ENCODE measurements around the gene CACNA1H.
A peak's percentile ranks its signal among the peaks of the same experiment; 100 is the strongest.
"Not testable (repeated sequence)": the region's sequence is repeated elsewhere in the genome, so short reads cannot be mapped to it uniquely, and the experiment has no call there.

The CACNA1H gene

DNA sequence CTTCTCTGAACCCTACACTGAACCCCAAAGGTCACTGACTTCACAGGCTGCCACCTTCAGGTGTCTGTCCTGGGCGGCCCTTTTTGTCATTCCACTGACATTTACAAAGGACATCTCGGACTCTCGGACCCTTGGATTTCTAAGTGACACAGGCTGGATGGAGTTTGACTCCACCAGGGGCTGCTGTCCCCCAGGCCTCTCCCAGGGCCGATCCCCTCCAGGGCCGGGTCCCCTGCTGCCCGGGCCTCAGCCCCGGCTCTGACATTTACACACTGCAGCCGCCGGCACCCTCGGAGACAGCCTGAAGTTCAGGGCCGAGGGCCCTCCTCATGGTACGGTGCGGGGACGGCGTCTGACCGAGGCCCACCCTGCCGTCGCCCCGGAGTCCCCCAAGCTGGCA lies 24.1 kb downstream of the CACNA1H start:
- Mint-ChIP-seq H3K27ac (no peak overlapping the region), H3K36me3 (ENCODE audit: low read depth) (no peaks in the 10 kb centered on the region), H3K9me3 (no peaks in the 10 kb centered on the region), H3K4me3 (no peak overlapping the region), H3K4me1 (ENCODE audit: low read depth) (no peaks in the 10 kb centered on the region), H3K27me3 (no peaks in the 10 kb centered on the region)
- no peak for DNase-seq

DNA sequence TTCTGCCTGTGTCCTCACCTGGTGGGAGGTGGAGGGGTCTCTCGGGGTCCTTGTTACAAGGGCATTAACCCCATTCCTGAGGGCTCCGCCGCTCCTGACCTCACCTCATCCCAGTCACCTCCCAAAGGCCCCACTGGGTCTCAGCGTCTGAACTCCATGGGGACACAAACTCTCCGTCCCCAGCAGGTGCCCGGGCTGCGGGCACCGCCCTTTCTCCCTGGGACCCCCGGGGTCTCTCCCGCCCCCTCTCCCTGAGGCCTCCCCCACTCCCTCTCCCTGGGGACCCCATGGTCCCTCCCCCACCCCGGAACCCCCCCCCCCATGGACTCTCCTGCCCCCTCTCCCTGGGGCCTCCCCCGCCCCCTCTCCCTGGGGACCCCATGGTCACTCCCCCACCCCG lies 24.8 kb downstream of the CACNA1H start:
- no peaks in the 10 kb centered on the region for H3K9me3 Mint-ChIP-seq
- DNase-seq = no peak
- H3K36me3 Mint-ChIP-seq (ENCODE audit: low read depth) = no peaks in the 10 kb centered on the region
- H3K4me3 Mint-ChIP-seq = no peak overlapping the region
- no peaks in the 10 kb centered on the region for H3K27me3 Mint-ChIP-seq
- no peaks in the 10 kb centered on the region for H3K4me1 Mint-ChIP-seq (ENCODE audit: low read depth)
- H3K27ac Mint-ChIP-seq = no peak overlapping the region

DNA sequence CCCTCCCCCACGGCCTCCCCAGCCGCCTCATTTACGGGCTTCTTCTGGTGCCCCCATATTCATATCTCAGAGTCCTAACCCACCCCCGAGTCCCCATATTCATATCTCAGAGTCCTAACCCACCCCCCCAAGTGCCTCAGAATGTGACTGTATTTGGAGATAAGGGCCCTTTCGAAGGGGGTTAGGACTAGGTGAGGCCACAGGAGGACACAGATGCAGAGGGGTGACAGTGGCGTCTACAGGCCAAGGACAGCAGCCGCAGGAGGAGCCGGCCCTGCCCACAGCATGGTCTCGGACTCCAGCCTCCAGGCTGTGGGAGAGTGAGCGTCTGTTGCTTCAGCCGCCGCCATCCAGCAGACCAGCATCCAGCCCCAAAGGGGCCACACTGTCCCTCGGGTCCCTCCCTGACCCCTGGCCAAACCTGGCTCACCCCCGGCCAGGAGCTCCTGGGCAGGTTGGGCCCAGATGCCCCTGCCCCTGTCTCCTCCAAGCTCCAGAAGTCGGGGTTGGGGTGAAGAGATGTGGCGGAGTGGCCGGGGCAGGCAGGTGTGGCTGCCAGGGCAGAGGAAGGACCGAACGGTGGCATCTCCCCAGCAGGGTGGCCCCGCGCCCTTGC lies 25.5 kb downstream of the CACNA1H start:
- no peaks in the 10 kb centered on the region for H3K27me3 Mint-ChIP-seq

DNA sequence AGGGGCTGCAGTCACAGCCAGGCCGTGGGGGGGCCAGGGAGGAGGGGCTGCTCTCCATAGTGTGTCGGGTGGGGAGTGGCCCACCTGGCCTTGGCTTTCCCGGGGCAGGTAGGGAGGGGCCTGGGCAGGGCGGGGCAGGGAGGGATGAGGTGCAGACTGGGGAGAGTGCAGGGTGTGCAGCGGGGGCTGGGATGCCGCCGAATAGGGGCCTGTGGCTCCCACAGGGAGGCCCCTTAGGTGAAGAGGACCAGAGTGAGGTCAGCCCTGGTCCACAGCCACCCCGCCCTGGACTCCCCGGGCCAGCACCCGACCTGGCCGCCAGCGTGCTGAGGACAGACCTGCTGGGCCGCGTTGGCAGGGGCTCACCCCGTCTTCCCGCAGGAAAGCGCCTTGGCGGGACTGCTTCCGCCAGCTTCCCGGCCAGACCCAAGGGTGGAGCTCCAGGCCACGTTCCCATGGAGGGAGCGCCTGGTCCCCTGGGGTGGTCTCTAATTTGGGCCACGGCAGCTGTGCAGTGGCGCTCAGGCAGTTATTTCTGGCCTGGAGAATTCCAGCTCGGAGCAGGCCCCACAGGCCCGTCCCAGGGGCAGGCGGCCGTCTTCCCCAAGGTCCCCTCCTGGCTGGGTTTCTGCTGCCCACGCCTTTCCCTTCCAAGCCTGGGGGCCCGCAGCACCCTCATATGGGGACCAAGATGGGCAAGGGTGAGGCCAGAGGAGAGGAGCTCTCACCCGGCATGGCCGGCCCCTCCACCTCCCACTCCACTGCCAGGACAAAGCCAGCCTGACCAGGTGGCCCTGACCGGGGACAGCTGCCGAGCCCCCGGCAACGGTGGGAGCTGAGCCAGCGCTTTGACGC lies 27.9 kb downstream of the CACNA1H start:
- no peak for DNase-seq
- Mint-ChIP-seq H3K27ac (no peak overlapping the region), H3K4me3 (no peak overlapping the region), H3K27me3 (peaks cover 2% of the 10 kb centered on the region), H3K36me3 (ENCODE audit: low read depth) (no peaks in the 10 kb centered on the region), H3K4me1 (ENCODE audit: low read depth) (no peaks in the 10 kb centered on the region), H3K9me3 (no peaks in the 10 kb centered on the region)

More for the DNA sequence above, 25.5 kb downstream of the CACNA1H start:
- H3K4me3 Mint-ChIP-seq = no peak overlapping the region
- no peaks in the 10 kb centered on the region for H3K4me1 Mint-ChIP-seq (ENCODE audit: low read depth)
- no peaks in the 10 kb centered on the region for H3K9me3 Mint-ChIP-seq
- no peak for DNase-seq
- no peak overlapping the region for H3K27ac Mint-ChIP-seq
- H3K36me3 Mint-ChIP-seq (ENCODE audit: low read depth) = no peaks in the 10 kb centered on the region

DNA sequence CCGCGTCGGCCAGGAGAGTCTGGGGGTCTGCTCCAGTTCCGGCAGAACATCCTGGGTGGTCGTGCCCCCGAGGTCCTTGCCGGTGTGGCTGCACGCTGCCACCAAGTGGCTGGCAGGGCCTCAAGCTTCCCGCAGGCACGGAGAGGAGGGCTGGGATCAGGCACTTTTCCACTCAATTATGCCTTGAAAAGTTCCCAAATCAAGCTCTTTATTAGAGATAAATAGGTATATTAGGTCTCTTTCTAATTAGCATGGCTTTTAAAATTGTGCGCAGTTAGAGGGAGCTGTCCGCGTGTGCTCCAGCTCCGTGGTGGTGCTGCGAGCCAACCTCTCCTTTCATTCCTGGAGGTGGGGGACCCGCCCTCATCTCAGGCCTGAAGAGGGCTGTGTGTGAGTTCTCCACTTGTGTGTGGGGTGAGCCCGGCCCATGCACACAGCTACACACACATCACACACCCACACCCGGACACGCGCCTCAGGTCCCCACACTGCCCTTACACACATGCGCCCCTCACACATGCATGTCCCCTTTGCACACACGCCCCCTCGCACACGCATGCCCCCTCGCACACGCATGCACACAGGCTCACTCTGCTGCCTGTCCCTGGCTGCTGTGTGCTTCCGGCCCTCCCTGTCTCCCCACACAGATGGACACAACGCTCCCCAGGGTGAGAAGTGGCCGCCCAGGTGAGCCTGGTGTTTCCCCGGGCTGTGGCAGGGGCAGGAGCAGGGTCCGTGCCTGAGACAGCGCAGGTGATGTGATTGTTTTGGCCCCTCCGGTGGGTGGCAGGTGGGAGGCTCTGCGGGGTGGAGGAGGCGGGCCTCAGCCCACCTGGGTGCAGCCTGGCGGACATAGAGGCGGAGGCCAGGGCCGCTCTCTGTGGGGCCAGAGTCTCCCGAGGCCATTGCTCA lies 28.8 kb downstream of the CACNA1H start:
- no peaks in the 10 kb centered on the region for H3K9me3 Mint-ChIP-seq
- H3K4me3 Mint-ChIP-seq = no peak overlapping the region
- no peaks in the 10 kb centered on the region for H3K4me1 Mint-ChIP-seq (ENCODE audit: low read depth)
- no peak overlapping the region for H3K27ac Mint-ChIP-seq
- no peaks in the 10 kb centered on the region for H3K36me3 Mint-ChIP-seq (ENCODE audit: low read depth)
- DNase-seq = no peak
- H3K27me3 Mint-ChIP-seq = peaks cover 2% of the 10 kb centered on the region

DNA sequence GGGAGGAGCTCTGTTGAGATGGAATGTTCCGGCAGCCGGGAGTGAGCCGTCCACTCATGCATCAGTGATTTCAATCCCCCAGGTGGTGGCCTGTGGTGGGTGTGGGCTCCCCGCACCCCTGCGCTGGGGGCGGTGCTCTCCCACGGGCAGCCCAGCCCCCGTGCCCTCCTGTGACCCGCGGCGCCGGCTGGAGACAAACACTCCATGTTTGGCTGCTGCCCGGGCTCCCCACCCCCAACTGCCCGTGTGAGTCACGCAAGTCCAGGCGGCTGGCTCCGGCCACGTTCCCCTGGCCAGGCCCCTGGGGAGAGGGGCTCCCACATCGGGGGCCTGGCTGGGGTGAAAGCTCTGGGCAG lies 29.4 kb downstream of the CACNA1H start:
- Mint-ChIP-seq H3K9me3 (no peaks in the 10 kb centered on the region), H3K27me3 (peaks cover 2% of the 10 kb centered on the region)
- DNase-seq = no peak

DNA sequence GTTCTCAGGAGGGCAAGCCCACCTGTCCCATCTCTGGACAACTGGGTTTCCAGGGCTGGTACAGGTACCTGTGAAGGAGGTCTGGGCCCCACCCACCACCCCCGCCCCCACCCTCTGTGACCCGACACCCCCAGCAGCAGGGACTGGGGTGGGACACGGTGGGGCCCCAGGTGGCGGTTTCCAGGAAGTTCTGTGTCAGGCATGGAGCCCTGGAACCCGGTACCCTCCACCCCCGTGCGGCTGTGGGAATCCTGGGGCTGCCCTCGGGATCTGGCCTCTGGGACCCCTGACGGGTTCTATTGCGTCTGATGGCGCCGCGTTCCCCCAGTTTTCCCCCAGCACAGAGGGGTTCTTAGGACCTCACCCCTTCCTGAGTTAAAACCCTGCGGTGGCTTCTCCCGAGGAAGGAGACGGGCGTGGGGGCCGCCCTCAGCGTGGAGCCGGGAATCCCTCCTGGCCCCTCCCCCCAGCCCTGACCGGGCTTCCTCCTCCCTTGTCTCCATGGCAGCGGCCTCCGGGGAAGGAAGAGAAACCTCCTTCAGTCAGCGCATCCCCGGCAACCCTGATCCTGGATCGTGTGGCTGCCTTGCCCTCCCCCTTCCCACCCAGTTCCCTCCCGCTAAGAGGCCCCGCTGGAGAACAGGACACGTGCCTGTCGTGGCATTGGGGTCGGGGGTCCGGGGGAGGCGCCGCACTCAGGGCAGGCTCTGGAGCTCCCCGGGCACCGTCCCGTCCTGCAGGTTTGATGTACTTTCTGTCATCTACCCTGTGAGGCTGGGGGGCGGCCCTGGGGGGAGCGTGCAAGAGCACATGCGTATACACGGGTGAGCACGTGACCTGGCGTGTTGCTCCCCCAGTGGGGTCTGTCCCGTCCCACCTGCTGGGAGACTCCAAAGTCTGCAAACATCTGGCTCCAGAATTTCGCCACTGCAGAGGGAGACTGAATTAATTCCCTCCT lies 30.3 kb downstream of the CACNA1H start:
- DNase-seq = no peak

More for the DNA sequence above, 29.4 kb downstream of the CACNA1H start:
- Mint-ChIP-seq H3K36me3 (ENCODE audit: low read depth) (no peaks in the 10 kb centered on the region), H3K4me1 (ENCODE audit: low read depth) (no peaks in the 10 kb centered on the region), H3K27ac (no peak overlapping the region), H3K4me3 (no peak overlapping the region)

DNA sequence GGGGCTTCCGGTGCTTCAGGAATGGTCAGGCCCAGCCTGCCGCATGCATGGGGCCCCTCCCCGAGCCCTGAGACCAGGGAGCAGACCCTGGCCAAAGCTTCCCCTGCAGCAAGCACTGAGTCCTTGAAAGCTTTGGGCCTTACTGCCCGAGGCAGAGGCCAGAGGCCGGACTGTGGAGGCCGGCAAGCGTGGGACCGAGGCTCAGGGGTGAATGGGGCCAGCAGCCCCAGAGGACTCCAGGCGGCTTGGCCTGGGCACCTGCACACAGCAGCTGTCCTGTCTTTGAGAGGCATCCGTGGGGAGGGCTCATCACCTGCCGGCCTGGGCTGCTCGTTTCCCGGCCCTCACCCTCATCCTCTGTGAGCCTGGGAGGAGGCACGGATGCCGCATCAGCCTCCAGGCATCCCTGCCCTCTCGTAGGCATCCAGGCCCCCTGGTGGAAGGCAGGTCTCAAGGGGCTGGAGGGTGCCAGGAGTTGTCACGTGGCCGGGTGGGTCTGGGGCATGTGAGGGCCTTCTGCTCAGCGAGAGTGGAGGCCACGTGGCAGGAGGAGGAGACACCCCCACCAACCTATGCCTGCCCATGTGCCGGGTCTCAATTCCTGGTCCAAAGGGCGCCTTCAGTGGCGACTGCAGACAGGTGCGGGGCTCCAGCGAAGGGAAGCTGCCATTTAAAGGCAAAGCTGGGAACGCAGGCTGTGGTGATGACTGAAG lies 31.4 kb downstream of the CACNA1H start:
- no peaks in the 10 kb centered on the region for H3K36me3 Mint-ChIP-seq (ENCODE audit: low read depth)
- no peak overlapping the region for H3K27ac Mint-ChIP-seq
- no peak for DNase-seq
- H3K4me1 Mint-ChIP-seq (ENCODE audit: low read depth) = no peaks in the 10 kb centered on the region
- H3K9me3 Mint-ChIP-seq = no peaks in the 10 kb centered on the region
- no peak overlapping the region for H3K4me3 Mint-ChIP-seq
- H3K27me3 Mint-ChIP-seq = peaks cover 2% of the 10 kb centered on the region

More for the DNA sequence above, 30.3 kb downstream of the CACNA1H start:
- Mint-ChIP-seq H3K4me3 (no peak overlapping the region), H3K36me3 (ENCODE audit: low read depth) (no peaks in the 10 kb centered on the region), H3K27me3 (peaks cover 2% of the 10 kb centered on the region), H3K27ac (no peak overlapping the region), H3K4me1 (ENCODE audit: low read depth) (no peaks in the 10 kb centered on the region), H3K9me3 (no peaks in the 10 kb centered on the region)

DNA sequence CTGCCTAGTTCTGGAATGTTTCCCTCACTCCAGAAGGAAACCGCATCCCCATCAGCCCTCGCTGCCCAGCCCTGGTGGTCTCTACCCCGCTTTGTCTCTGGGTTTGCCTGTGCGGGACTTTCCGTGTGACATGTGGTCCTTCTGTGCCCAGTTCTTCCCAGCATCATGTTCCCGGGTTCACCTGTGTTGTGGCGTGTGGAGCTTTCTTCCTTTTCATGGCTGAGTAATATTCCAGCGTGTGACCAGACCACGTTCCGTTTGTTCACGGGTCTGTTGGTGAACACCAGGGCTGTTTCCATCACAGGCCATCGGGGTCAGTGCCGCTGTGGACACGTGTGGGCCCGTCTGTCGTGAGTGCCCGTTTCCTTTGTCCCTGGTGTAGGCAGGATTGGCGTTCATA lies 32.1 kb downstream of the CACNA1H start:
- DNase-seq = no peak
- Mint-ChIP-seq H3K36me3 (ENCODE audit: low read depth) (no peaks in the 10 kb centered on the region), H3K4me3 (no peak overlapping the region), H3K27ac (no peak overlapping the region), H3K27me3 (peaks cover 2% of the 10 kb centered on the region), H3K9me3 (no peaks in the 10 kb centered on the region), H3K4me1 (ENCODE audit: low read depth) (no peaks in the 10 kb centered on the region)

DNA sequence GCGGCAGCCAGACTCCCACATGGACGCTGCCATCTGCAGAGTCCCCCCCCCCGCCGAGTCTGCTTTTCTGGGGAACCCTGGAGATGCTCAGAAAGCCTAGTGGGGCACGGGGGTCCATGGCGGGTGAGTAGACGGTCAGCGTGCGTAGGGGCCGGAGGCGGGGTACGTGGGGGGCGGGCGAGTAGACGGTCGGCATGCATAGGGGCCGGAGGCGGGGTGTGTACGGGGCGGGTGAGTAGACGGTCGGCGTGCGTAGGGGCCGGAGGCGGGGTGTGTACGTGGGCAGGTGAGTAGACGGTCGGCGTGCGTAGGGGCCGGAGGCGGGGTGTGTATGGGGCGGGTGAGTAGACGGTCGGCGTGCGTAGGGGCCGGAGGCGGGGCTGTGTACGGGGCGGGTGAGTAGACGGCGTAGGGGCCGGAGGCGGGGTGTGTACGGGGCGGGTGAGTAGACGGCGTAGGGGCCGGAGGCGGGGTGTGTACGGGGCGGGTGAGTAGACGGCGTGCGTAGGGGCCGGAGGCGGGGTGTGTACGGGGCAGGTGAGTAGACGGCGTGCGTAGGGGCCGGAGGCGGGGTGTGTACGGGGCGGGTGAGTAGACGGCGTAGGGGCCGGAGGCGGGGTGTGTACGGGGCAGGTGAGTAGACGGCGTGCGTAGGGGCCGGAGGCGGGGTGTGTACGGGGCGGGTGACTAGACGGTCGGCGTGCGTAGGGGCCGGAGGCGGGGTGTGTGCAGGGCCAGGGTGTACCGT lies 32.7 kb downstream of the CACNA1H start:
- not testable (repeated sequence) for H3K27me3 Mint-ChIP-seq; H3K9me3 Mint-ChIP-seq; H3K4me3 Mint-ChIP-seq; H3K27ac Mint-ChIP-seq; DNase-seq; H3K4me1 Mint-ChIP-seq (ENCODE audit: low read depth); H3K36me3 Mint-ChIP-seq (ENCODE audit: low read depth)

DNA sequence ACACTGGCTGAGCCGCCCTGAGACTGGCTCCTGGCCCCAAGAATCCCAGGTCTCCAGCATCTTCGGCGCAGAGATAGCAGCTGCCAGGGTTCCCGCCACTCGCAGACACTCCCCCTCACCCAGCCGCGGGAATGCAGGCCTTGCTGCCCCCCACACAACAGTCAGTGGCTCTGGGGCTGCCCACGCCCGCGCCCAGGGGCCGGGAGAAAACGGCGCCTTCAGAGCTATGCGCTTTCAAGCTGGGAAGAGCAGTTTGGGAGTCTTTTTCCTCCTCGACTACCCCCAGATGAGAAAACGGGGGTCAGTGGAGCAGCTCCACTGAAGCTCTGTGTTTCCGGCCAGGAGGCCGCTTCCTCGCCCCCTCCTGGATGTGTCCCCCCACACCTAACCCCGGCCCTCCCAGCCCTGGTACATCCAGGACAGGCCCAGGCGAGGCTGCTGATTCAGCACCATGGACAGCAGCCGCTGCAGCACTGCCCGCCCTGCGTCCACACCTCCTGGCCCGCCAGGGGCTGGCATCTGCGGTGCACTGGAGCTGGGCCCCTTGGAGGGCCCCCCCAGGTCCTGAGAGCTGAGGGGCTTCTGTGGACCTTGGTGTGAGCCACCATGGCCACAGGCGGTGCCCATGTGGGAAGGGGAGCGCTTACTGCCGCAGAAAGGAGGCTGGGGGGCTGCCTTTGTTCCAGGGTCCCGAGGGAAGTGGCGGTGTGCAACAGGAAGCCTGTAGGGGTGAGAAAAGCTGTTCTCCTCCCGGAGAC lies 35.7 kb downstream of the CACNA1H start:
- DNase-seq = peak; percentile 64
- no peak overlapping the region for H3K27ac Mint-ChIP-seq
- no peaks in the 10 kb centered on the region for H3K4me1 Mint-ChIP-seq (ENCODE audit: low read depth)
- H3K9me3 Mint-ChIP-seq = no peaks in the 10 kb centered on the region
- H3K27me3 Mint-ChIP-seq = peaks cover 6% of the 10 kb centered on the region
- no peaks in the 10 kb centered on the region for H3K36me3 Mint-ChIP-seq (ENCODE audit: low read depth)
- no peak overlapping the region for H3K4me3 Mint-ChIP-seq

DNA sequence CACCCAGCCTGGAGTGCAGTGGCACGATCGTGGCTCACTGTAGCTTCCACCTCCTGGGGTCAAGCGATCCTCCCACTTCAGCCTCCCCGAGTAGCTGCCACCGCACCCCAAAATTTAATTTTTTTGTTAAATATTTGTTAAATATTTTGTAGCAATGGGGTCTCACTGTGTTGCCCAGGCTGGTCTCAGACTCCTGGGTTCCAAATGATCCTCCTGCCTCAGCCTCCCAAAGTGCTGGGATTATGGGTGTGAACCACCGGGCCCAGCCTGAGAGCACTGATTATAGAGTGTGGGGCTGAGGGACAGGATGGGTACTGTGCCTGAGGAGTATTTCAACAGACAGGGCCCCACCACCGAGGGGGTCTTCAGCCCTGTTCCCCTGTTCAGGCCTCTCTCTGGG lies 36.5 kb downstream of the CACNA1H start:
- Mint-ChIP-seq H3K36me3 (ENCODE audit: low read depth) (no peaks in the 10 kb centered on the region), H3K9me3 (no peaks in the 10 kb centered on the region), H3K27me3 (peaks cover 3% of the 10 kb centered on the region), H3K4me3 (no peak overlapping the region), H3K27ac (no peak overlapping the region), H3K4me1 (ENCODE audit: low read depth) (no peaks in the 10 kb centered on the region)
- no peak for DNase-seq
